ENCODE results near the gene C2CD4C.

C2CD4C gene

DNA sequence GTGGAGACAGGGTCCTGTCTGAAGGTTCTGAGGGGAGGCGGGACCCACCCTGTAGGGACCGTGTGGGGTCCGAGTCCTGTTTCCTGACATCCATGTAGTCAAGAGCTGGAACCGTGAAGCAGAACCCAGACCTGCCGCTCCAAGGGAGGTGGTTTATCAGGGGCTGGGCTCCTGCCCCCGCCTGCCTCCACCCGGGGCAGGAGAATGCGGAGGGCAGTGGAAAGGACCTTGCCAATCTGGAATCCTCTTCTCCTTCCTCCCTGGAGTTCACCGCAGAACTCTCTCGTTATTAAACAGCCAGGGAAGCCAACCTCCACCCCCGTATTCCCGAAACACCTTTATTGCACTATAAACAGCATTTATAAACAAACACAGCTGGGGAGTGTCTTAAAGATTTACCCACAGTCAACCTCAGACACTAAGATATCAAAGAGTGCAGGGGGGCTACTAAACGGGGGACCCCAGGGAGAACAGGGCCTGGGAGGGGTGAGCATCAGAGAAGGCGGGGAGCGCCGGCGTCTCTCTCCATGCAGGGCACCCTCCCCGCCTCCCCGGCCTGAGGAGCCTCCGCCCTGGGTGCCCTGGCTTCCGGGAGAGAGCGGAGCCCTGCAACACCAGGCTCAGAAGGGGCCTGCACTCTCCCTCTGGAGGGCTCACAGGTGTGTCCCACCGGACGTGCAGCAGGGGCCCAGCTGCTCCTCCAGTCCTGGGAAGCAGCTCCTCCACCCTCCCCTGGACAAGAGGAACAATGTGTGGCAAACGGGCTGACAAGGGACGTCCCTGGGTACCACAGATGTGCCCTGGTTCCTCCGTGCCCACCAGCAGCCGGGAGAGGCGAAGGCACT lies 3.6 kb downstream of the C2CD4C start:
- no peaks in the 10 kb centered on the region for H3K36me3 ChIP-seq (ENCODE audit: control insufficient read depth, insufficient read depth, low read length)
- no peak overlapping the region for H3K4me3 ChIP-seq (ENCODE audit: extremely low read depth, insufficient read depth, low read length, poor library complexity, severe bottlenecking)
- H3K27ac ChIP-seq (ENCODE audit: low read depth, low read length, severe bottlenecking): no peak overlapping the region
- no peaks in the 10 kb centered on the region for H3K9me3 ChIP-seq (ENCODE audit: control insufficient read depth, low read length)
- H3K4me1 ChIP-seq (ENCODE audit: control insufficient read depth, insufficient read depth, low read length, poor library complexity, severe bottlenecking): no peaks in the 10 kb centered on the region
- 84 to 87% methylated on average over 23 to 29 of the region's 29 CpGs for WGBS, 2 experiments (ENCODE audit: insufficient coverage in 2 of 2)

DNA sequence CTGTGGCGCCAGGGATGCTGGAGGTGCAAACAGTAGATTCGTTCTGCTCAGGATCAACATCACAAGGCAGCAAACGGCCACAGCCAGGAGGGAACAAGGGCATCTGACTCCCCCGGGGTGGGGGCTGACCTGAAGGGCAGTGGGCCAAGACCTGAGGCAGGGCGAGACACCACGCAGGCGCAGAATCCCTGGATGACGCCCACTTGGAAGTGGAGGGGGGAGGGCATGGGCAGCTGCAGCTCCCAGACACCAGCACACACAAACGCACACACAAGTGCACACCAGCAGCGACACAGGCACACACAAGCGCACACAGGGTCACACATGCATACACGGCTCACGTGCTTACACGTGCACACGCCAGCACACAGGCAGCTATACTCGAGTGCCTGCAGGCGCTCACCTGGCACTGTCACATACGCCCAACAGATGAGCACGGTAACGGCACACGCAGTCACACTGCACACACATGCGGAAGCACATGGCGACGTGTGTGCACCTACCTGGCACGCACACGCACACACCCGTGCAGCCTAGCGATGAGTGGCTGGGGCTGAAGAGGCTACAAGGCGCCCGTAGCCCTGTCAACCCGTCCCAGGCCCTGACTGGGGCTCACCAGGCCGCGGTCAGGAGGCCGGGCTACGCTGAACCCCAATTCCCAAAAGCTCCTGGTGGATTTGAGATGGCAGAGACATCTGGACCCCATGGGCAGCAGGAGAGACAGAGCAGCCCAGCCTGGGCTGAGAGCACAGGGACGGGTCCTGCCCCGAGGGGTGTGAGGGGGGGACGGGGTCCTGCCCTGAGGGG lies 5.5 kb downstream of the C2CD4C start:
- Histone ChIP-seq H3K4me1 (ENCODE audit: control insufficient read depth, insufficient read depth, low read length, poor library complexity, severe bottlenecking) (no peaks in the 10 kb centered on the region), H3K9me3 (ENCODE audit: control insufficient read depth, low read length) (no peaks in the 10 kb centered on the region), H3K36me3 (ENCODE audit: control insufficient read depth, insufficient read depth, low read length) (no peaks in the 10 kb centered on the region), H3K27ac (ENCODE audit: low read depth, low read length, severe bottlenecking) (no peak overlapping the region), H3K4me3 (ENCODE audit: extremely low read depth, insufficient read depth, low read length, poor library complexity, severe bottlenecking) (no peak overlapping the region)
- 91 to 92% methylated on average over 35 of the region's 38 CpGs for WGBS, 2 experiments (ENCODE audit: insufficient coverage in 2 of 2)

DNA sequence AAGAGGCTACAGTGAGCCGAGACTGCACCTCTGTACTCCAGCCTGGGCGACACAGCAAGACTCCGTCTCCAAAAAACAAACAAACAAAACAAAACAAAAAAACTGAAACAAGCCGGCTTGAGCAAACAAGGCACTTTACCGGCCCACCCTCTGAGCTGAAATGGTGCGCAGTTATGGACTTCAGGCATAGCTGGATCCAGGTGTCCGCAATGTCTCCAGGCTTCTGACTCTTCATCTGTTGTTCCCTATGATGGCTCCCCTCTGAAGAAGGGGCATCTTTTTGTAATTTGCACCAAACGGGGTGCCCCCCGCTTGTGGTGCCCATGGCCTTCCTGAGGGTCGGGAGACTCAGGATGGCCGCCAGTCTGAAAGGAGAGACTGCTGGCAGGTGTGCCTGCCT lies 6.2 kb downstream of the C2CD4C start:
- Histone ChIP-seq H3K9me3 (ENCODE audit: control insufficient read depth, low read length) (no peaks in the 10 kb centered on the region), H3K36me3 (ENCODE audit: control insufficient read depth, insufficient read depth, low read length) (no peaks in the 10 kb centered on the region), H3K4me1 (ENCODE audit: control insufficient read depth, insufficient read depth, low read length, poor library complexity, severe bottlenecking) (no peaks in the 10 kb centered on the region), H3K4me3 (ENCODE audit: extremely low read depth, insufficient read depth, low read length, poor library complexity, severe bottlenecking) (no peak overlapping the region), H3K27ac (ENCODE audit: low read depth, low read length, severe bottlenecking) (no peak overlapping the region)
- WGBS, 2 experiments (ENCODE audit: insufficient coverage in 2 of 2): 92 to 93% methylated on average over 8 to 10 of the region's 11 CpGs

DNA sequence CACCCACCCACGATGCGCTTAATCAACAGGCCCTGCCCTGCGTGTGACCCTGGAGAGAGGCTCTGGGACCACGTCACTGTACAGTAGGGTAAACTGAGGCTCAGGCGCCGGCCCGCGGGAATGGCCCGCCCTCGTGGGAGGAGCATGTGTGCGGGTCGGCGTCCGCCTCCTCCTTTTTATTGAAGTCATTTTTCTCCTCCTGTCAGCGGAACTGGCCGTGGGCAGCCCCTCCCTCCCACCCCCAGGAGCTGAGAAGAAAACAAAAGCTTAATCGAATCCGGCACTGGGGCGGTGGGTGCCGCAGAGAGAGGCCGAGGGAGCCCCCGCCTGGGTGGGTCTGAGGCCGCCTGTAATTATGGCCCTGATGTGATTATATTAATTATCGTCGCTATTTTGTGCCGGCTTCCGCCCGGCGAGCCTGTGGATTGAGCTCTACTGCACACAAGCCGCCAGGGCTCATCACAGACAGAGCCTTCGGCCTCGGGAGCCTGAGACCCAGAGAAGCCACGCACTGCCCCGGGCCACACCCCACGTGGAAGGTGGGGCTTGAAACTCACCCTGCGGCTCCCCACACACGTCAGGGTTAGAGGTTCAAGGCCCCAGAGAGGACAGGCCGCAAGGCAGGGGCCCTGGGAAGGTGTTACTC lies 7.0 kb downstream of the C2CD4C start:
- no peaks in the 10 kb centered on the region for H3K36me3 ChIP-seq (ENCODE audit: control insufficient read depth, insufficient read depth, low read length)
- no peaks in the 10 kb centered on the region for H3K9me3 ChIP-seq (ENCODE audit: control insufficient read depth, low read length)
- H3K4me3 ChIP-seq (ENCODE audit: extremely low read depth, insufficient read depth, low read length, poor library complexity, severe bottlenecking): no peak overlapping the region
- H3K4me1 ChIP-seq (ENCODE audit: control insufficient read depth, insufficient read depth, low read length, poor library complexity, severe bottlenecking): no peaks in the 10 kb centered on the region
- WGBS, 2 experiments (ENCODE audit: insufficient coverage in 2 of 2): 70 to 86% methylated on average over 22 of the region's 38 CpGs
- no peak overlapping the region for H3K27ac ChIP-seq (ENCODE audit: low read depth, low read length, severe bottlenecking)

- Histone ChIP-seq H3K27ac (ENCODE audit: low read depth, low read length, severe bottlenecking) (no peak overlapping the region), H3K36me3 (ENCODE audit: control insufficient read depth, insufficient read depth, low read length) (no peaks in the 10 kb centered on the region), H3K4me1 (ENCODE audit: control insufficient read depth, insufficient read depth, low read length, poor library complexity, severe bottlenecking) (no peaks in the 10 kb centered on the region), H3K4me3 (ENCODE audit: extremely low read depth, insufficient read depth, low read length, poor library complexity, severe bottlenecking) (no peak overlapping the region), H3K9me3 (ENCODE audit: control insufficient read depth, low read length) (no peaks in the 10 kb centered on the region)
- WGBS, 2 experiments (ENCODE audit: insufficient coverage in 2 of 2): 90 to 91% methylated on average over 38 to 40 of the region's 43 CpGs
These were observed 7.7 kb downstream of the C2CD4C start for GRCh38 chr19:400976-401865.

GRCh38 chr19:399370-399769 lies 9.6 kb downstream of the C2CD4C start:
- Histone ChIP-seq H3K4me3 (ENCODE audit: extremely low read depth, insufficient read depth, low read length, poor library complexity, severe bottlenecking) (no peak overlapping the region), H3K27ac (ENCODE audit: low read depth, low read length, severe bottlenecking) (no peak overlapping the region), H3K4me1 (ENCODE audit: control insufficient read depth, insufficient read depth, low read length, poor library complexity, severe bottlenecking) (no peaks in the 10 kb centered on the region), H3K9me3 (ENCODE audit: control insufficient read depth, low read length) (no peaks in the 10 kb centered on the region), H3K36me3 (ENCODE audit: control insufficient read depth, insufficient read depth, low read length) (no peaks in the 10 kb centered on the region)
- 84 to 88% methylated on average over 7 to 8 of the region's 9 CpGs for WGBS, 2 experiments (ENCODE audit: insufficient coverage in 2 of 2)

DNA sequence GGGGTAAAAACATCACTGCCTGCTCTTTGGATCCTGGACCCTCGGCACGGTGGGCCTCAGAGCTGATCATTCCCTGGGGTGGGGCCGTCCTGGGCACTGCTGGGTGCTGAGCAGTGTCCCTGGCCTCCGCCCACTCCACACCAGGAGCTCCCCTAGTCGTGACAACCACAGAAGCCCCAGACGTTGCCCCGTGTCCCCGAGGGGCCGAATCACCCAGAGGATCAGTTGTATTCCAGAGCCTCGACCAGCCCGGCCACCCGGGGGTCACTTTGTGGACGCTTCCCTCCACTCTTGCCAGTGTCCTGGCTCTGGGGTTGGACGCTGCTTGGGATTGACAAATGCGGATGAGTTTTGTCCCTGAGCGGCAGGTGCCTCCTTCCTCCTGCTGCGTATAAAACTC lies 10.2 kb downstream of the C2CD4C start:
- 92 to 93% methylated on average over 17 of the region's 17 CpGs for whole genome bisulfite sequencing, 2 experiments (ENCODE audit: insufficient coverage in 2 of 2)
- no peak overlapping the region for H3K27ac ChIP-seq (ENCODE audit: low read depth, low read length, severe bottlenecking)
- no peaks in the 10 kb centered on the region for H3K4me1 ChIP-seq (ENCODE audit: control insufficient read depth, insufficient read depth, low read length, poor library complexity, severe bottlenecking)
- H3K9me3 ChIP-seq (ENCODE audit: control insufficient read depth, low read length): no peaks in the 10 kb centered on the region
- no peak overlapping the region for H3K4me3 ChIP-seq (ENCODE audit: extremely low read depth, insufficient read depth, low read length, poor library complexity, severe bottlenecking)
- H3K36me3 ChIP-seq (ENCODE audit: control insufficient read depth, insufficient read depth, low read length): no peaks in the 10 kb centered on the region

DNA sequence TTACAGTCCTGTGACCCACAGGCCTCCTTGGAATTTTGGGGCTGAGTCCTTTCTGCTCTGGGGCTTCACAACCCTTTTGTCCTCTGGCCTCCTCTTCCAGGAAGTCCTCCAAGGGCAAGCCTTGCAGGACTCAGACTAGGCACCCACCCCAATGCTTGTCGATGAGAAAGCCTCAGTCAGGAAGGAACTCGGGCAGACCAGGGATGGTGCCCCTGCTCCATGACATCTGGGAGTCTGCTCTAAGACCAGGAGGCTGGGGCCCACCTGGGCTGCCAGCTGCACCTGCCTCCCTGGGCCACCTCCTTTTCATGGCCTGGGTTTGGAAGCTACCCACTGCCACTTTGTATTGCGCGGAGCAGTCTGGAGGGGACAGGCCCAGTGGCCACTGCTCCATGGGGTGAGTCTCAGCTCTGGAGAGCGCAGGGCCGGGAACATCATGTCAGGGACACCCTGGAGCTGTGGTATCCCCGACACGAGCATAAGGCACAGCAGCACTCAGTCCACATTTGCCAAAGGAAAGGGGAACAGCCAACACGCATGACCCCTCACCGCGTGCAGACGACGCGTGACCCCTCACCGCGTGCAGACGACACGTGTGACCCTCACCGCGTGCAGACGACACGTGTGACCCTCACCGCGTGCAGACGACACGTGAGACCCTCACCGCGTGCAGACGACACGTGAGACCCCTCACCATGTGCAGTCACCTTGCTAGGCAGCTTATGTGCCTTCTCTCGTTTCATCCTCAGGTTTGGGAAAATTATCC lies 10.8 kb downstream of the C2CD4C start:
- Histone ChIP-seq H3K4me3 (ENCODE audit: extremely low read depth, insufficient read depth, low read length, poor library complexity, severe bottlenecking) (no peak overlapping the region), H3K36me3 (ENCODE audit: control insufficient read depth, insufficient read depth, low read length) (no peaks in the 10 kb centered on the region), H3K4me1 (ENCODE audit: control insufficient read depth, insufficient read depth, low read length, poor library complexity, severe bottlenecking) (no peaks in the 10 kb centered on the region), H3K9me3 (ENCODE audit: control insufficient read depth, low read length) (no peaks in the 10 kb centered on the region), H3K27ac (ENCODE audit: low read depth, low read length, severe bottlenecking) (no peak overlapping the region)
- WGBS, 2 experiments (ENCODE audit: insufficient coverage in 2 of 2): 95 to 96% methylated on average over 31 of the region's 31 CpGs

DNA sequence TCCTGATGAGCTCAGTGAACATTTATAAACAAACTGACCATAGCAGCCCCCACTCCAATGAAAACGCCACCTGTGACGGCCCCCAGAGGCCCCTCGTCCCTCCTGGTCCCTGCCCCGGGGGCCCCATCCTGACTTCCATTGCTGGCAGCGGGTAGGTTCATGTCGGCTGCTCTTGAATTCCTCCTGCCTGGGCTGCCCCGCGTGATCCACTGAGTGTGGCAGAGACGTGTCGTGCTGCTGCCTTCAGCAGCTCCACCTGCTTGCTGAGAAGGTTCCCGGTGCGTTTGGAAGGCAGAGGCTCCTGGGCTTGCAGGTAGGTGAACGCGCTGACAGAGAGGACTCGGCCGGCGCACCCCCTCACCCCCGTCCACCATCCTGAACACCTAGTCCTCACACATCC lies 11.6 kb downstream of the C2CD4C start:
- no peak overlapping the region for H3K4me3 ChIP-seq (ENCODE audit: extremely low read depth, insufficient read depth, low read length, poor library complexity, severe bottlenecking)
- H3K4me1 ChIP-seq (ENCODE audit: control insufficient read depth, insufficient read depth, low read length, poor library complexity, severe bottlenecking): no peaks in the 10 kb centered on the region
- H3K27ac ChIP-seq (ENCODE audit: low read depth, low read length, severe bottlenecking): no peak overlapping the region
- WGBS, 2 experiments (ENCODE audit: insufficient coverage in 2 of 2): 82 to 87% methylated on average over 14 to 18 of the region's 18 CpGs
- H3K36me3 ChIP-seq (ENCODE audit: control insufficient read depth, insufficient read depth, low read length): no peaks in the 10 kb centered on the region
- H3K9me3 ChIP-seq (ENCODE audit: control insufficient read depth, low read length): no peaks in the 10 kb centered on the region

All from mesodermal cell (in vitro differentiated cells).